ENCODE data around the gene USH1C. TPM values are rescaled to one million over a fixed set of nuclear protein-coding genes. Genes with fewer than 3 reads are reported as not detected.

The USH1C gene
- total RNA-seq, 1 experiment from 2014 or later: 1.0 TPM

DNA sequence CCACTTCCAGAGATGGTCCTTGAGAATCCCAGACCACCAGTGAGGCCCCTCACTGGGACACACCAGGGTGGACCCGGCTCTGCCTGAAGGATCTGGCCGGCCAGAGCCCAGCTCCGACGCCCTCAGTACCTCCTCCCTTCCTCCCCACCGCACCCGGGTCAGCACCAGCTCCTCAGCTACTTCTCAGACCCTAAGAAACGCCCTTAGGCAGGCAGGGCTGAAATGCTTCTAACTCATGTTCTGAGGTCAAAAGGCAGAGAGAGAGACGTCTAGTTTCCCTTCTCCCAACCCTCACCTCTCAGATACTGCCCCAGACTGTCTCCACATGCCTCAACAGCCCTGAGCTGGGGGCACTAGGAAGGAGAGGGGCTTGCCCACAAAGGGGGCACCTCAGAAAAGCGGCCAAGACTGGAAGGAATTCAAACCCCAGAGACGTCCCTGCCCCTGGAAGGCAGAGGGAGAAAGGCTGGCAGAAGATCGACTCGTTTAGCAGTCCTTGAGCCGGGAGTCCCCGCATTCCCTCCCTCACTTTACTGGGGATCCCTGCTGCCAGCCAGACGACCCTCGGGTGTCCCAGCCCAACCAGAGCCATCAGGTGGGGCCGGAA, 539 bp downstream of the USH1C start:
- no peak for DNase-seq
- H3K27me3 Mint-ChIP-seq (ENCODE audit: low read depth): peaks cover 45% of the 10 kb centered on the region
- no peaks in the 10 kb centered on the region; a peak in 1 of 5 replicates for H3K9me3 Mint-ChIP-seq
- H3K56ac ChIP-seq (ENCODE audit: insufficient read length, low read depth, low read length): no peak overlapping the region
- H2BK12ac ChIP-seq (ENCODE audit: insufficient read length, low read depth, low read length): no peak overlapping the region
- H4K20me1 ChIP-seq (ENCODE audit: control insufficient read depth, insufficient read depth, insufficient read length): no peaks in the 10 kb centered on the region
- H3K79me2 ChIP-seq (ENCODE audit: insufficient read depth, low read length): no peaks in the 10 kb centered on the region
- TF ChIP-seq, protein P1, sequence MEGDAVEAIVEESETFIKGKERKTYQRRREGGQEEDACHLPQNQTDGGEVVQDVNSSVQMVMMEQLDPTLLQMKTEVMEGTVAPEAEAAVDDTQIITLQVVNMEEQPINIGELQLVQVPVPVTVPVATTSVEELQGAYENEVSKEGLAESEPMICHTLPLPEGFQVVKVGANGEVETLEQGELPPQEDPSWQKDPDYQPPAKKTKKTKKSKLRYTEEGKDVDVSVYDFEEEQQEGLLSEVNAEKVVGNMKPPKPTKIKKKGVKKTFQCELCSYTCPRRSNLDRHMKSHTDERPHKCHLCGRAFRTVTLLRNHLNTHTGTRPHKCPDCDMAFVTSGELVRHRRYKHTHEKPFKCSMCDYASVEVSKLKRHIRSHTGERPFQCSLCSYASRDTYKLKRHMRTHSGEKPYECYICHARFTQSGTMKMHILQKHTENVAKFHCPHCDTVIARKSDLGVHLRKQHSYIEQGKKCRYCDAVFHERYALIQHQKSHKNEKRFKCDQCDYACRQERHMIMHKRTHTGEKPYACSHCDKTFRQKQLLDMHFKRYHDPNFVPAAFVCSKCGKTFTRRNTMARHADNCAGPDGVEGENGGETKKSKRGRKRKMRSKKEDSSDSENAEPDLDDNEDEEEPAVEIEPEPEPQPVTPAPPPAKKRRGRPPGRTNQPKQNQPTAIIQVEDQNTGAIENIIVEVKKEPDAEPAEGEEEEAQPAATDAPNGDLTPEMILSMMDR (conservative IDR thresholded peaks at IDR 0.05): no peak
- no peak overlapping the region for H3K27ac ChIP-seq (ENCODE audit: insufficient read length, low read depth, low read length)
- no peak overlapping the region for H3K4ac ChIP-seq (ENCODE audit: low read depth, low read length)
- H2BK120ac ChIP-seq (ENCODE audit: low read depth, low read length, poor library complexity, severe bottlenecking): no peak overlapping the region
- no peak overlapping the region for H2AK5ac ChIP-seq (ENCODE audit: insufficient read length, low read length)
- no peak overlapping the region for H2BK15ac ChIP-seq (ENCODE audit: low read depth, low read length)
- no peaks in the 10 kb centered on the region for H3K9me3 ChIP-seq (ENCODE audit: control insufficient read depth, low read depth, low read length)
- peak overlapping the region; percentile 63 to 83 for H3K4me3 Mint-ChIP-seq
- H2BK5ac ChIP-seq (ENCODE audit: insufficient read length, low read length): no peak overlapping the region
- peak overlapping the region; percentile 31 for H3K4me2 ChIP-seq (ENCODE audit: insufficient read depth, insufficient read length, low read length)
- H3K14ac ChIP-seq (ENCODE audit: insufficient read depth, low read length): no peak overlapping the region
- no peaks in the 10 kb centered on the region for H3K27me3 ChIP-seq (ENCODE audit: insufficient read depth, low read length)
- no peak overlapping the region for H3K23ac ChIP-seq (ENCODE audit: insufficient read length, low read depth, low read length)
- no peaks in the 10 kb centered on the region; a peak in 1 of 7 replicates for H3K36me3 Mint-ChIP-seq (ENCODE audit: insufficient read depth in 1 of 3, low read depth in 3 of 3)
- H4K5ac ChIP-seq (ENCODE audit: insufficient read length, low read depth, low read length): no peak overlapping the region
- H3T11ph ChIP-seq (ENCODE audit: low read length): no peak overlapping the region
- H2AFZ ChIP-seq (ENCODE audit: low read length): no peak overlapping the region
- no peak overlapping the region for H4K8ac ChIP-seq (replicated peaks; ENCODE audit: insufficient read length, low read depth, low read length)
- H3K79me1 ChIP-seq (ENCODE audit: insufficient read depth, low read depth, low read length, poor library complexity, severe bottlenecking): no peaks in the 10 kb centered on the region
- H3K4me1 ChIP-seq (ENCODE audit: insufficient read depth, low read length): no peaks in the 10 kb centered on the region; the same call in 1 of the 2 replicates
- peaks cover 5% of the 10 kb centered on the region for H3K23me2 ChIP-seq (ENCODE audit: insufficient read length, low read depth, low read length, poor library complexity, severe bottlenecking)
- no peak overlapping the region for H3K27ac Mint-ChIP-seq
- no peak overlapping the region for H3K9ac ChIP-seq (ENCODE audit: extremely low read depth, insufficient read length, low read length)
- no peak overlapping the region for H2BK20ac ChIP-seq (ENCODE audit: low read depth, low read length, poor library complexity, severe bottlenecking)
- no peak overlapping the region for H3K18ac ChIP-seq (ENCODE audit: insufficient read length, low read depth, low read length)
- no peak overlapping the region for H4K91ac ChIP-seq (ENCODE audit: insufficient read length, low read depth, low read length)
- peaks cover 42 to 52% of the 10 kb centered on the region in 2 experiments for H3K4me1 Mint-ChIP-seq
- WGBS (ENCODE audit: extremely low coverage, insufficient read length, low lambda C conversion rate): no CpG with 5 or more reads among the region's 17 CpGs
